SKM-1 treated with dmso at 0.1 percent for 144 hours (cell line): ENCODE measurements around the gene RPL26.
"Not testable (repeated sequence)": the region's sequence is repeated elsewhere in the genome, so short reads cannot be mapped to it uniquely, and the experiment has no call there.

Experiments used
- DNase-seq: peaks from one replicate; lab custom pipeline; 2025; ENCODE audit not compliant: unreplicated experiment; lab: John Stamatoyannopoulos, UW

The RPL26 gene

GRCh38 chr17:8368193-8368592, 14.8 kb downstream of the RPL26 start:
- no peak for DNase-seq

- no peak for DNase-seq
Measured at GRCh38 chr17:8366231-8366630, 16.8 kb downstream of the RPL26 start.

GRCh38 chr17:8365143-8365542, 17.9 kb downstream of the RPL26 start:
- DNase-seq: no peak

- no peak for DNase-seq
Measured at GRCh38 chr17:8362651-8363332, 20.2 kb downstream of the RPL26 start.

GRCh38 chr17:8360751-8361150, 22.2 kb downstream of the RPL26 start:
- no peak for DNase-seq

- DNase-seq: no peak
Measured at GRCh38 chr17:8360260-8360659, 22.7 kb downstream of the RPL26 start.

- no peak for DNase-seq
Measured at GRCh38 chr17:8359769-8360168, 23.2 kb downstream of the RPL26 start.

GRCh38 chr17:8357910-8358309, 25.1 kb downstream of the RPL26 start:
- DNase-seq: no peak

- no peak for DNase-seq
Measured at GRCh38 chr17:8354236-8354635, 28.8 kb downstream of the RPL26 start.

- no peak for DNase-seq
Measured at GRCh38 chr17:8353736-8354135, 29.3 kb downstream of the RPL26 start.

GRCh38 chr17:8350339-8350738, 32.7 kb downstream of the RPL26 start:
- DNase-seq: no peak

GRCh38 chr17:8347001-8347400, 36.0 kb downstream of the RPL26 start:
- DNase-seq: not testable (repeated sequence)

- DNase-seq: no peak
Measured at GRCh38 chr17:8345951-8346665, 36.9 kb downstream of the RPL26 start.

GRCh38 chr17:8345052-8345690, 37.8 kb downstream of the RPL26 start:
- peak; percentile 10 for DNase-seq

GRCh38 chr17:8341456-8341855, 41.5 kb downstream of the RPL26 start:
- DNase-seq: no peak

GRCh38 chr17:8339540-8339939, 43.5 kb downstream of the RPL26 start, which contains the start of gene ODF4:
Gene ODF4 (plus strand): TSS chr17:8339840. CDS start chr17:8340052, 212 bp downstream.
- no peak for DNase-seq

- DNase-seq: no peak
Measured at GRCh38 chr17:8338753-8339140, 44.2 kb downstream of the RPL26 start.

- DNase-seq: peak; percentile 27
Measured at GRCh38 chr17:8337802-8338752, 44.9 kb downstream of the RPL26 start.

GRCh38 chr17:8333281-8333680, 49.7 kb downstream of the RPL26 start:
- no peak for DNase-seq

- DNase-seq: no peak
Measured at GRCh38 chr17:8332688-8333087, 50.3 kb downstream of the RPL26 start.

- DNase-seq: no peak
Measured at GRCh38 chr17:8332128-8332527, 50.9 kb downstream of the RPL26 start.
